ENCODE results near the gene STAG2.

- TF ChIP-seq, protein P1, sequence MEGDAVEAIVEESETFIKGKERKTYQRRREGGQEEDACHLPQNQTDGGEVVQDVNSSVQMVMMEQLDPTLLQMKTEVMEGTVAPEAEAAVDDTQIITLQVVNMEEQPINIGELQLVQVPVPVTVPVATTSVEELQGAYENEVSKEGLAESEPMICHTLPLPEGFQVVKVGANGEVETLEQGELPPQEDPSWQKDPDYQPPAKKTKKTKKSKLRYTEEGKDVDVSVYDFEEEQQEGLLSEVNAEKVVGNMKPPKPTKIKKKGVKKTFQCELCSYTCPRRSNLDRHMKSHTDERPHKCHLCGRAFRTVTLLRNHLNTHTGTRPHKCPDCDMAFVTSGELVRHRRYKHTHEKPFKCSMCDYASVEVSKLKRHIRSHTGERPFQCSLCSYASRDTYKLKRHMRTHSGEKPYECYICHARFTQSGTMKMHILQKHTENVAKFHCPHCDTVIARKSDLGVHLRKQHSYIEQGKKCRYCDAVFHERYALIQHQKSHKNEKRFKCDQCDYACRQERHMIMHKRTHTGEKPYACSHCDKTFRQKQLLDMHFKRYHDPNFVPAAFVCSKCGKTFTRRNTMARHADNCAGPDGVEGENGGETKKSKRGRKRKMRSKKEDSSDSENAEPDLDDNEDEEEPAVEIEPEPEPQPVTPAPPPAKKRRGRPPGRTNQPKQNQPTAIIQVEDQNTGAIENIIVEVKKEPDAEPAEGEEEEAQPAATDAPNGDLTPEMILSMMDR (IDR thresholded peaks at IDR 0.05; ENCODE audit: poor library complexity): no peak
- no peak for TF ChIP-seq EZH2phosphoT487 (IDR thresholded peaks at IDR 0.05; ENCODE audit: low read depth, severe bottlenecking, unreplicated experiment)
- no peak for TF ChIP-seq EZH2 (IDR thresholded peaks at IDR 0.05; ENCODE audit: borderline replicate concordance)
These were observed 69.0 kb downstream of the STAG2 start for GRCh38 chrX:124030520-124030919.
